ENCODE data around the gene CTIF.

DNA sequence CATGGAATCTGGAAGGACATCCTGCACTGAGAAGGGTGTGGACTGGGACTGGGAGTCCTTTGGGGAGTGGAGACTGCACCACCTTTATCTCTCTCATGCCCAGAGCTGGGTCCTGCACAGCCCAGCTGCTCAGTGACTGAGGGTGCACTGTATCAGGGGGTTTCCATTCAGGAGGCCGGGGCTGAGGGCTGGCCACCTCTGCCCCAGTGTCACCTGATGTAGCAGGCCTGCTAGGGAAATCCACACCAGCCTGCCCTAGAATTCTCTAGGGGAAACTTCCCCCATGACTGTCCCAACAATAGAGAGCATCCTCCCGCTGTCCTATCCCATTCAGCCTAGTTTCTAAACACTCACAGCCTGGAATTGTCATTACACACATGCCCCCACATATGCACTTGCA is 116.7 kb downstream of the CTIF start:
- no peak for TF ChIP-seq POLR2A (IDR thresholded peaks at IDR 0.05; ENCODE audit: low read depth, low read length)
- TF ChIP-seq TAF1 (IDR thresholded peaks at IDR 0.05; ENCODE audit: borderline replicate concordance, low read depth, low read length) = no peak
- no peak for TF ChIP-seq POLR2AphosphoS5 (IDR thresholded peaks at IDR 0.05; ENCODE audit: low read depth, low read length)
